ENCODE results near the gene MGAT4D.
"Not testable (repeated sequence)": the region's sequence is repeated elsewhere in the genome, so short reads cannot be mapped to it uniquely, and the experiment has no call there.

MGAT4D gene

DNA sequence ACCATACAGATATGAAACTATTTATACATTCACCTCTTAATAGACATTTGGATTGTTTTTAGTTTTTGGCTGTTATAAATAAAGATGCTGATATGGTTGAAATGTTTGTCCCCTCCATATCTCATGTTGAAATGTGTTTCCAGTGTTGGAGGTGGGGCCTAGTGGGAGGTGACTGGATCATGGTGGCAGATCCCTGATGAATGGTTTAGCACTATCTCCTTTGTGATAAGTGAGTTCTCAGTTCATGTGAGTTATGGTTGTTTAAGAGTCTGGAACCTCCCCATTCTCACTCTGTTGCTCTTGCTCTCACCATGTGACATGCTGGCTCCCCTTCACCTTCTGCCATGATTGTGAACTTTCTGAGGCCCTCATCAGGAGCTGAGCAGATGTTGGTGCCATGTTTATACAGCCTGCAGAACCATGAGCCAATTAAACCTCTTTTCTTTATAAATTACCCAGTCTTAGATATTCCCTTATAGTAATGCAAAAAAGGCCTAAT is 58.4 kb downstream of the MGAT4D start:
- no peak for DNase-seq (ENCODE audit: low spot score)

DNA sequence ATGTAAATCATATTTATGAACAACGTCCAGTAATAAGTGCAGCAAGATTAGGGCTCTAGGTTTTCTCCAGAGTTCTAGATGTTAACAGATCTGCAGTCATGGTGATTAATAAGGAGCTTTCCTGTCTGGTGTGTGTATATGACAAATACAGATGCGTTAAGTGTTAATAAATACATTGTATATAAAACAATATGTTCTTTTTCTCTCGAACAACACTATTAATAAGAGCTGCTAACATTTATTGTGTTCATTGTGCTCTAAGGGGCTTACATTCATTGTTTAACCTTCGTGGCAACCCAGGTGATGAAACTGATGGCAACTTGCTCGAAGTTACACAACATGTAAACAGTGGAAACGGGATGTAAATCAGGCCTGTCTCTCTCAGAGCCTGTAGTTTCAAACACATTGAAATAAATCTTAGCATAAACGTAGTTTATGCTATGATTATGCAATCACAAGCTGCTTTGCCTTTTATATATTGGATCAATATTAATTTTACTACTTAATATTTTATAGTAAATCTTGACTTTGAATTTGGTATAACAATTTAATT is 70.1 kb downstream of the MGAT4D start:
- no peak for DNase-seq (ENCODE audit: low spot score)

DNA sequence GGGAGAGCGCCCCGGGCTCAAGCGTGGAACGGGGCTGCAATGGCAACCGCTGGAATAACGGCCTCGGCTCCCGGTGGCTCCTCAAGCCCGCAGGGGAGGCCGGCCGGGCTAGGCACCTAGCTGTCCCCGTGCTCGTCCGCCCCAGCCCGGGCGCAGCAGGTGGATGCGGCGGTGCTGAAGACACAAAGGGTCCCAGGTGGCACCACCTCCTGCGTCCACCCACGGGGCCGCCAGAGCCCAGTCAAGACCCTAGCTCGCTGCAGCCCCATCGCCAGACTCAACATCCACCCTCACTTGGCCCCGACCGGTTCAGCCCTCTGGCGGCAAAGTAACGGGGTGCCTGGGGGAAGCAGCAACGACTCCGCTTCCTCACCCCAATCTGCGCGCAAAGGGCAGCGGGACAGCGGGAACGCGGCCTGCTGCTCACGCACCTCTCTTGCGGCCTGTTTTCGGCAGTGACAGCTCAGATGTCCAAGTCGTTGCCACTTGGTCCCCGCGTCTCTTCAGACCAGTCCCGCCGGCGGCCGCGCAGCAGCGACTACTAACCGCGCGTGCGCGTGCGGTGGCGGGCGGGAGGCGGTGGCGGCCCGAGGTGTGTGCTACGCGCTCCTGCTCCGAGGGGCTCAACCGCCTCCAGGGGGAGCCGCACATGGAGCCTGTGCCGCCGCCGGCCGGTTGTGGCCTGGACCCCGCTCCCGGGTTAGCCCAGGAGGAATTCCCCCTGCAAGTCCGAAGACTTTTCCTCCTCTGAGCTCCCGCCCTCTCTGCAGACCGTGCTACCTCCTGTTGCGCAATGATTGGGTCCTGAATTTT is 70.8 kb downstream of the MGAT4D start, which contains the start of gene CLGN:
Gene CLGN, minus strand, starts transcription at position 543 of the 813 bp plus-strand sequence. CDS start 14,570 bp downstream, outside the sequence.
- peak; percentile 57 for DNase-seq (ENCODE audit: low spot score)

DNA sequence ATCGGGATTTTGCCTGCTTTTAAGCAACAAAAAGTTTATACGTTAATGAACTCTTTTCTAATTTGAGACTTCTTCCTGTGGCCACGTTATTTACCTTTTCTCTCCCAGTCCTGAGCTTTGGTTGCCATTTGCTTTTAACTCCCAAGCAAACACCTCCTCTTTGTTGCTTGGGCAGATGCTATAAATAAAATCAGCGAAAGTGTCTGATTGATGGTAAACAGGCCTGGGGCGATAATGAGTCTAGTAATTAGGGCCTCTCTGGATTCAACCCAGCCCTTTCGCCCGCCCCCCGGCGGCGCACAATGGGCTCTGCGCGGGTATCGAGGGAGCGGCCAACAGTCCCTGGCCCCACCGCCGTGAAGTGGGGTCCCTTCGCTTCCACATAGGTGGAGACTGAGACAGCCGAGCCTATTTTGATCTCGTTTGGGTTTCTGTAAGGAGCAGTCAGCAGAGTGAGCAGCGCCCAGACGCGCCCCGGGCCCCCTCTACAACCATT is 71.4 kb downstream of the MGAT4D start:
- DNase-seq (ENCODE audit: low spot score) = no peak

DNA sequence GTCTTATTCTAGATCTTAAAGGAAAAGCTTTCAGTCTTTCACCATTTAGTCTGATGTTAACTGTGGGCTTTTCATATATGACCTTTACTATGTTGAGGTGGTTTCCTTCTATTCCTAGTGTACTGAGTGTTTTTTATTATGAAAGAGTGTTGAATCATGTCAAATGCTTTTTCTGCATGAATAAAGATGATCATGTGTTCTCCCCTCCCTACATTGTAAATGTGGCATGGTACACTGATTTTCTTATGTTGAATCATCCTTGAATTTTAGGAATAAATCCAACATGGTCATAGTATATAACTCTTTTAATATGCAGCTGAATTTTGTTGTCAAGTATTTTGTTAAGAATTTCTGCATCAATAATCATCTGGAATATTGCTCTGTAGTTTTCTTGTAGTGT is 75.0 kb downstream of the MGAT4D start:
- no peak for DNase-seq (ENCODE audit: low spot score)

DNA sequence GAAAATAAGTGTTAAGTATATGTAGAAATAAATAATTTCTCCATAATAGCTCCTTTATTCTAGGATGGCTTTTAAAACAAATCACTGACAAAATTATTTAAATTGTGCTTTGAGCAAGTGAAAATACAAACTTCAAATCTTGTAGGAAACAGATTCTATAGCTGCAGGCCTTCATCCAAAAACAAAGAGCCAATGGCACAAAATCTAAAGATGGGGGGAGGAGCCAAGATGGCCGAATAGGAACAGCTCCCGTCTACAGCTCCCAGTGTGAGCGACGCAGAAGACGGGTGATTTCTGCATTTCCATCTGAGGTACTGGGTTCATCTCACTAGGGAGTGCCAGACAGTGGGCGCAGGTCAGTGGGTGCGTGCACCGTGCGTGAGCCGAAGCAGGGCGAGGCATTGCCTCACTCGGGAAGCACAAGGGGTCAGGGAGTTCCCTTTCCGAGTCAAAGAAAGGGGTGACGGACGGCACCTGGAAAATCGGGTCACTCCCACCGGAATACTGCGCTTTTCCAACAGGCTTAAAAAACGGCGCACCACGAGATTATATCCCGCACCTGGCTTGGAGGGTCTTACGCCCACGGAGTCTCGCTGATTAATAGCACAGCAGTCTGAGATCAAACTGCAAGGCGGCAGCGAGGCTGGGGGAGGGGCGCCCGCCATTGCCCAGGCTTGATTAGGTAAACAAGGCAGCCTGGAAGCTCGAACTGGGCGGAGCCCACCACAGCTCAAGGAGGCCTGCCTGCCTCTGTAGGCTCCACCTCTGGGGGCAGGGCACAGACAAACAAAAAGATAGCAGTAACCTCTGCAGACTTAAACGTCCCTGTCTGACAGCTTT is 84.7 kb downstream of the MGAT4D start:
- not testable (repeated sequence) for DNase-seq (ENCODE audit: low spot score)

DNA sequence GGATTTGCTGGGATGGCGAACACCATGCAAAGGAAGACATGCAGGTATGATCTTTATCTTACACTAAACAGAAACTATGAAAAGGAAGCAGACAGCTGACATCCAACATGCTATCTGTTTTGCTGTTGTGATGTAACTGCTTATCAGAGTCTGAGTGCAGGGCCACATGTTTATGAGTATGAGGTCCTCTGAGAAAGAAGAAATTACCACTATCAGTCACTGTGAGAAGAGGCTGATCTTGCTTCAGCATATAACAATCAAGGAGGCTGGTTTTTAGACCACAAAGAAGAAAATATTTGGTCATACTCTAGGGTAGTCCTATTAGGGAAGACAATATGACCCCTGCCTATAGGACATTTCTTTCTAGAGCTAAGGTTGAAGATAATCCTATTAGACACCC is 89.1 kb downstream of the MGAT4D start:
- no peak for DNase-seq (ENCODE audit: low spot score)

DNA sequence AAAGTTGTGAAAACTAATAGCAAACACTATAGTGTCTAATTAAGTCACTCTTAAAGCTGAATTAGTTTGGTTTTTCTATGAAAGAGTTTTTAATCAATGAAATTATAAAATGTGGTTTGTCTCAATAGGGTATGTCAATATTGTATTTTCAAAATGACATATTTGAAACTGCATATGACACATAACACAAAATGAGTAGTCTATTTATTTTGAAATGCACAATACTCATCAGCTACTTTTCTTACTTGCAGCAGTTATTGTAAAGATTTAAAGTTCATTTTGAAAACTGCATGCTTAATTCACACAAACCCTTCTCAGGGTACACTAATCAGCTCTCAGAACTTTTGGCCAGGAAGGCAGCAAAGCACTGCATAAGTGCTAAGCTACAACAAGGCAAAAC is 91.8 kb downstream of the MGAT4D start:
- no peak for DNase-seq (ENCODE audit: low spot score)

DNA sequence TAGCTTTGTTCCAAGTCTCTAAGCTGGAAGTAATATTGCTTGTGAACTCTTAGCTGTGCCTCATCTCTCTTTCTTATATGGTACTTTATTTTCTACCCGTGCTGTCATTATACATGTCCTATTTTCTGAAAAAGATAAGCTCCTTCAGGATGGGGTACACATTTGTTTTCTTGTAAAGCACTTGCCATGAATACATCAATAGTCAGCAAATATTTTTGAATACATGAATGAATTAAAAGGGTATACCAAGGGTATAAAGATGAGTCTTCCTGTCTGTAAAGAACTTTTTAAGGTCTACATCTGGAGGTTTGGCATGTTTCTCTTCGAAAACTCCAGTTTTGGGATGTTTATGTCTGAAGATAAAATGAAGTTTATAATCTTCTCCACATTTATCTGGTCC is 98.0 kb downstream of the MGAT4D start:
- no peak for DNase-seq (ENCODE audit: low spot score)

DNA sequence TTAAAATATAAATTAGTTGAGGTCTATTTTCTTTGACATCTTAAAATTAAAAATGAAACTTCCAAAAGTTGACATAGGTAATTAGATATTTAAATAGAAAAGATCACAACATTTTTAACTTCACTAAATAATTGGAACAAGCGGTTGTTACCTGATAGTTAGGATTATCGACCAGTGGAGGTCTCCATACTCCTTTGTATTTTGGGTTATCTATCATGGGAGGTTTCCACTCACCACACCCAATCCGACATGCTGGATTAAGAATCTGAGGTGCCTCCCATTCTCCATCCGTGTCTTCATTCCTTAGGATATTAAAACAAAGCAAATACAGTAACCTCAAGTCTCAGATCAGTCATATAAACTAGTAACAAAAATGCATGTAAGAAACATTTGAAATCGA is 102.4 kb downstream of the MGAT4D start:
- DNase-seq (ENCODE audit: low spot score) = no peak

Data from kidney capillary endothelial cell (primary cell).